Nucleus accumbens (tissue), 56 donors: Measurements from ENCODE around the gene SLC6A14.

Experiments
- DNase-seq, 56 donors: peaks; one replicate each; lab custom pipeline; 2025; lab: John Stamatoyannopoulos, UW

The SLC6A14 gene

GRCh38 chrX:116436358-116436816 lies at the start of gene SLC6A14:
TSS of gene SLC6A14 (plus strand) at chrX:116436606. CDS start at chrX:116436710, 104 bp downstream.
- DNase-seq: no peak

- DNase-seq: no peak
Measured at GRCh38 chrX:116395752-116396151, 40.7 kb upstream of the SLC6A14 start.

- no peak for DNase-seq
Measured at GRCh38 chrX:116399681-116400080, 36.7 kb upstream of the SLC6A14 start.

- DNase-seq: no peak
Measured at GRCh38 chrX:116409219-116409618, 27.2 kb upstream of the SLC6A14 start.

- no peak for DNase-seq
Measured at GRCh38 chrX:116413273-116413672, 23.1 kb upstream of the SLC6A14 start.

GRCh38 chrX:116417214-116417613 lies 19.2 kb upstream of the SLC6A14 start:
- no peak for DNase-seq

GRCh38 chrX:116417968-116418367 lies 18.4 kb upstream of the SLC6A14 start:
- DNase-seq: no peak

- no peak for DNase-seq
Measured at GRCh38 chrX:116427978-116428377, 8.4 kb upstream of the SLC6A14 start.

GRCh38 chrX:116435597-116435996 lies 809 bp upstream of the SLC6A14 start:
- no peak for DNase-seq

- no peak for DNase-seq
Measured at GRCh38 chrX:116449156-116449555, 12.8 kb downstream of the SLC6A14 start.

GRCh38 chrX:116462822-116463221 lies 26.4 kb downstream of the SLC6A14 start, which contains the start of gene CT83:
TSS of gene CT83 (minus strand) at chrX:116462976. CDS start at chrX:116462856, 120 bp downstream.
- no peak for DNase-seq

- DNase-seq: no peak
Measured at GRCh38 chrX:116480059-116480458, 43.7 kb downstream of the SLC6A14 start.

GRCh38 chrX:116490104-116490503 lies 53.7 kb downstream of the SLC6A14 start:
- DNase-seq: no peak

- DNase-seq: no peak
Measured at GRCh38 chrX:116493271-116493670, 56.9 kb downstream of the SLC6A14 start.

GRCh38 chrX:116499780-116500179 lies 63.4 kb downstream of the SLC6A14 start:
- DNase-seq: no peak
